ENCODE measurements around the gene SAXO1.
"Not testable (repeated sequence)": the region's sequence is repeated elsewhere in the genome, so short reads cannot be mapped to it uniquely, and the experiment has no call there.

SAXO1 gene

DNA sequence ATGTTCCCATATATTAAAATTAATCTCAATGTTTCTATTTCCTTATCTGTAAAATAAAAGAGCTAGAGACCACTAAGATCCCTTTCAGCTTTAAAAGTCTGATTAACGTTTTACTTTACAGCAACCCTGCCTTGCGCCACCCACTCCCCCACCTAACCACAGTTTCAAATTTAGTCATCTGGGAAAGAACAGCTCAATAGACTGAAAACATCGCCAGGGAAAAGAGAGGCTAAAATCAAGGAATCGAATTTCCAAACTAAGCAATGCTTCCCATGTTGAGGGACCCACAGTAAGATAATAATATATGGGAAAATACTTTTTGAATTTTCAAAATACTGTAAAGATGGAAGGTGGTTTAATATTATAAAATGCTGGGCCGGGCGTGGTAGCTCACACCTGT is 6.6 kb downstream of the SAXO1 start:
- Histone ChIP-seq H3K9me3 (ENCODE audit: control insufficient read depth, insufficient read depth, low read length) (no peaks in the 10 kb centered on the region), H3K36me3 (ENCODE audit: insufficient read depth, low read length) (no peaks in the 10 kb centered on the region), H3K4me1 (ENCODE audit: insufficient read depth, low read length) (no peaks in the 10 kb centered on the region), H3K9ac (ENCODE audit: low read depth, low read length) (no peak overlapping the region)

DNA sequence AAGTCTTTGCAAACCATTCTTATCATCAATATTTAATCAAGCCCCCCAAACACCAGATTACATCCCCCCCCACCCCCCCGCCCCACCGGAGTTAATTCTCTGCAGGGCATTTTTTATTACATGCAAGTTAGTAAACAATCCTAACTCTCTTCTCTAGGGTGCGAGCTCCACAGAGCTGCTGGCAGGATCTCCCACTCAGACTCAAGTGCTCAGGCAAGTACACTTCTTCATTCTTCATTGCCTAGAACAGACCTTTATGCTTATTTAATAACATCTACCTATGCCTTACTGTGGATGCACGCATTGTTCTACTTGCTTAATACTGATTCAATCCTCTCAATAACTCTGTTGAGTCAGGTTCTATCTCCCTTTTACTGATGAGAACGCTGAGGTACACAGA is 9.9 kb downstream of the SAXO1 start:
- Histone ChIP-seq H3K9ac (ENCODE audit: low read depth, low read length) (no peak overlapping the region), H3K4me1 (ENCODE audit: insufficient read depth, low read length) (no peaks in the 10 kb centered on the region), H3K9me3 (ENCODE audit: control insufficient read depth, insufficient read depth, low read length) (no peaks in the 10 kb centered on the region), H3K36me3 (ENCODE audit: insufficient read depth, low read length) (no peaks in the 10 kb centered on the region)

DNA sequence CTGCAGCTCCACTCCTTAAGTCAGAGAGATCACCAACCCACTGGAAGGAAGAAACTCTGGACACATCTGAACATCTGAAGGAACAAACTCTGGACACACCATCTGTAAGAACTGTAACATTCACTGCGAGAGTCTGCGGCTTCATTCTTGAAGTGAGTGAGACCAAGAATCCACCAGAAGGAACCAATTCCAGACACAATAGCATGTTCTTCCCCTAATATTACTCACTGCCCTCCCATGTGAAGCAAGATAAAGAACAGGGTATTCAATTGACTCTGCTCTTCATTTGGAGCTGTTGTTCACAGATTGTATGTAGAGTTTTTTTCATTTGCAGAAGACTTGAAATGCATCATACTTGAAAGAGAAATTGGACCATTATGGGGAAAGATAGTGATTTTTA is 10.8 kb downstream of the SAXO1 start:
- no peaks in the 10 kb centered on the region for H3K4me1 ChIP-seq (ENCODE audit: insufficient read depth, low read length)
- no peak overlapping the region for H3K9ac ChIP-seq (ENCODE audit: low read depth, low read length)
- no peaks in the 10 kb centered on the region for H3K36me3 ChIP-seq (ENCODE audit: insufficient read depth, low read length)
- no peaks in the 10 kb centered on the region for H3K9me3 ChIP-seq (ENCODE audit: control insufficient read depth, insufficient read depth, low read length)

DNA sequence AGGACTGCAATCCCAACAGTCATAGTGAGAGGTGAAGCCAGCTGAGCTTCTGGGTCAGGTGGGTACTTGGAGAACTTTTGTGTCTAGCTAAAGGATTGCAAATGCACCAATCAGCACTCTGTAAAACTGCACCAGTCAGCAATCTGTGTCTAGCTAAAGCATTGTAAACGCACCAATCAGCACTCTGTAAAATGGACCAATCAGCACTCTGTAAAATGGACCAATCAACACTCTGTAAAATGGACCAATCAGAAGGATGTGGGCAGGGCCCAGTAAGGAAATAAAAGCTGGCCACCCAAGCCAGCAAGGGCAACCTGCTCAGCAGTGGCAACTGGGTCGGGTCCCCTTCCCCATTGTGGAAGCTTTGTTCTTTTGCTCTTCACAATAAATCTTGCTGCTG is 11.4 kb downstream of the SAXO1 start:
- H3K9ac ChIP-seq (ENCODE audit: low read depth, low read length); H3K9me3 ChIP-seq (ENCODE audit: control insufficient read depth, insufficient read depth, low read length); H3K36me3 ChIP-seq (ENCODE audit: insufficient read depth, low read length); H3K4me1 ChIP-seq (ENCODE audit: insufficient read depth, low read length): not testable (repeated sequence)

DNA sequence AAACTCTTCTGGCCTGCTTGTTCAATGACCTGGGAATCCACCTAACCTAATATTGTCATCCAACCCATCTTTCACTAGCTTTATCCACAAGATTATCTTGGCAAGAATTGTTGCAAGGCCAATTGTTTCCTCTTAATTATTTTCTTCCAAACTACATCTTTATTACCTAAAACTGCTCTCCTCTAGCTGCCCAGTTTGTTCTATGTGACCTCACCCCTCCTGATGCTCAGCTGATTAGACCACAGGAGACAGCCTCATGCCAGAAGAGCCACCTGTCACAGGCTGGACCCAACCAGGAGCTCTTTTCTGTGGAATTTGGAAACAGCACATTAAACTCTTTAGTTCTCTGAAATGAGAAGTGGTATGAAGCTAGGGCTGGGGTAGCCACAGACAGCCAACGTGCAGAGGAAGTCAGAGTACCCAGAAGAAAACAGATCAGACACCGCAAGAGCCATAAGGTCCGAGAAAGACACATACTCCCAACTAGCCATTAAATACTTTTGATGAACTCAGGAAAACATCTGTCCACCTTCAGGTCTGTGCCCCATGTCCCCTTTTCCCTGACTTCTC is 12.0 kb downstream of the SAXO1 start:
- Histone ChIP-seq H3K4me1 (ENCODE audit: insufficient read depth, low read length) (no peaks in the 10 kb centered on the region), H3K9me3 (ENCODE audit: control insufficient read depth, insufficient read depth, low read length) (no peaks in the 10 kb centered on the region), H3K36me3 (ENCODE audit: insufficient read depth, low read length) (no peaks in the 10 kb centered on the region), H3K9ac (ENCODE audit: low read depth, low read length) (no peak overlapping the region)

DNA sequence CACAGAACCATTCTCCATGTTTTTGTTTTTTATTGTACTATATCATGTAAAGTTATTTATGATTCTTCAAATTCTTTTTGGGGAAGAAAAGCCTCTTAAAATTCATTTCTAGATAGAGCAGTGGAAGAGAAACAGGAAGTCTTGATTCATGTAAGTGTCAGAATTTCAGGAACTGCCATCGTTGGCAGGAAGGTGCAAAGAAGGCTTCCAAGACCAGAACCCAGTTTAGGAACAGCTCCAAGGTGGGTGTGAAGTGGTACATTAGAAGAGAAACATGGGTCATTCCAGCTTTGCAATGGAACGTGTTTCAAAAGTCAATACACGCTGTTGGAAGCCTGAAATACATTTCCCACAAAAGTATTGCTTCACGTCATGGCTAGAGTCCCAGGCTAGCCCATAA is 14.8 kb downstream of the SAXO1 start:
- Histone ChIP-seq H3K9me3 (ENCODE audit: control insufficient read depth, insufficient read depth, low read length) (no peaks in the 10 kb centered on the region), H3K4me1 (ENCODE audit: insufficient read depth, low read length) (no peaks in the 10 kb centered on the region), H3K9ac (ENCODE audit: low read depth, low read length) (no peak overlapping the region), H3K36me3 (ENCODE audit: insufficient read depth, low read length) (no peaks in the 10 kb centered on the region)

DNA sequence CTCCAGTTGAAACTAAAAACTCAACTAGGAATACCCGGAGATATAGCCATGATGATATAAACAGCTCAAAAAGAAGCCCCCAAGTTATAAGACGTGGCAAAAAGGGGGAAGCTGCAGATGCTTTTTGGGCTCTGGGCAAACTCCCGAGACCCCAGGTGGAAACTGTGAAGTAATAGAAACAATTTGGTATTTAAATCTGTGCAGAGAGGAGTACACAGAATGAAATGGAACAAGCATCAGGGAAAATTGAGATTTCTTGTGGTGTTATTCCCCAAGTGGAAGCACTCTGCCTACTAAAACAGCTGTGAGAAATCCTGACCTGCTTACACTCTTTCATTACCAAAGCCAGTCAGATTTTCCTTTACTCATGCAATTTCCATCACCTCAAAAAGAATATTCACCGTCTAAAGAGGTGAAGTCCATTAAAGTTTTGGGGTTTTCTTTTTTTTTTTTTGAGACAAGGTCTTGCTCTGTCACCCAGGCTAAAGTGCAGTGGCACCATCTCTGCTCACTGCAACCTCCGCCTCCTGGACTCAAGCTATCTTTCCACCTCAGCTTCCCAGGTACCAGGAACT is 23.5 kb downstream of the SAXO1 start:
- H3K9ac ChIP-seq (ENCODE audit: low read depth, low read length) = no peak overlapping the region
- no peaks in the 10 kb centered on the region for H3K4me1 ChIP-seq (ENCODE audit: insufficient read depth, low read length)
- H3K36me3 ChIP-seq (ENCODE audit: insufficient read depth, low read length) = no peaks in the 10 kb centered on the region; the same call in 1 of the 2 replicates

DNA sequence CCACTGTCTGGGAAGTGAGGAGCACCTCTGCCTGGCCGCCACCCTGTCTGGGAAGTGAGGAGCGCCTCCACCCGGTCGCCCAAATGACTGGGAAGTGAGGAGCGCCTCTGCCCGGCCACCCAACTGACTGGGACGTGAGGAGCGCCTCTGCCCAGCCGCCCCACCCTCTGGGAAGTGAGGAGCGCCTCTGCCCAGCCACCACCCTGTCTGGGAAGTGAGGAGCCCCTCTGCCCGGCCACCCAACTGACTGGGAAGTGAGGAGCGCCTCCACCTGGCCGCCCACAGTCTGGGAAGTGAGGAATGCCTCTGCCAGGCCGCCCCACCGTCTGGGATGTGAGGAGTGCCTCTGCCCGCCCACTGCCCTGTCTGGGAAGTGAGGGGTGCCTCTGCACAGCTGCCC is 32.9 kb downstream of the SAXO1 start:
- Histone ChIP-seq H3K36me3 (ENCODE audit: insufficient read depth, low read length) (no peaks in the 10 kb centered on the region), H3K9me3 (ENCODE audit: control insufficient read depth, insufficient read depth, low read length) (no peaks in the 10 kb centered on the region), H3K9ac (ENCODE audit: low read depth, low read length) (no peak overlapping the region), H3K4me1 (ENCODE audit: insufficient read depth, low read length) (no peaks in the 10 kb centered on the region)

More for the DNA sequence above, 23.5 kb downstream of the SAXO1 start:
- H3K9me3 ChIP-seq (ENCODE audit: control insufficient read depth, insufficient read depth, low read length) = no peaks in the 10 kb centered on the region

DNA sequence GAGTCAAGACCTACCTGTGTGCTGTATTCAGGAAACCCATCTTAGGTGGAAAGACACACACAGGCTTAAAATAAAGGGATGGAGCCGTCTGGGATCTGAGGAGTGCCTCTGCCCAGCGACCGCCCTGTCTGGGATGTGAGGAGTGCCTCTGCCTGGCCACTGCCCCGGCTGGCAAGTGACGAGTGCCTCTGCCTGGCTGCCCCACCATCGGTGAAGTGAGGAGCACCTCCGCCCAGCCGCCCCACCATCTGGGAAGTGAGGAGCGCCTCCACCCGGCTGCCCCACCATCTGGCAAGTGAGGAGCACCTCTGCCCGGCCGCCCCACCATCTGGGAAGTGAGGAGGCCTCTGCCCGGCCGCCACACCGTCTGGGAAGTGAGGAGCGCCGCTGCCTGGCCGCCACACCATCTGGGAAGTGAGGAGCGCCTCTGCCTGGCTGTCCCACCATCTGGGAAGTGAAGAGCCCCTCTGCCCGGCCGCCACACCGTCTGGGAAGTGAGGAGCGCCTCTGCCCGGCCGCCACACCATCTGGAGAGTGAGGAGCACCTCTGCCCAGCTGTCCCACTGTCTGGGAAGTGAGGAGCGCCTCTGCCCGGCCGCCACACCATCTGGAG is 33.7 kb downstream of the SAXO1 start:
- no peaks in the 10 kb centered on the region for H3K36me3 ChIP-seq (ENCODE audit: insufficient read depth, low read length)
- no peaks in the 10 kb centered on the region for H3K9me3 ChIP-seq (ENCODE audit: control insufficient read depth, insufficient read depth, low read length)
- H3K9ac ChIP-seq (ENCODE audit: low read depth, low read length) = no peak overlapping the region
- no peaks in the 10 kb centered on the region for H3K4me1 ChIP-seq (ENCODE audit: insufficient read depth, low read length)

DNA sequence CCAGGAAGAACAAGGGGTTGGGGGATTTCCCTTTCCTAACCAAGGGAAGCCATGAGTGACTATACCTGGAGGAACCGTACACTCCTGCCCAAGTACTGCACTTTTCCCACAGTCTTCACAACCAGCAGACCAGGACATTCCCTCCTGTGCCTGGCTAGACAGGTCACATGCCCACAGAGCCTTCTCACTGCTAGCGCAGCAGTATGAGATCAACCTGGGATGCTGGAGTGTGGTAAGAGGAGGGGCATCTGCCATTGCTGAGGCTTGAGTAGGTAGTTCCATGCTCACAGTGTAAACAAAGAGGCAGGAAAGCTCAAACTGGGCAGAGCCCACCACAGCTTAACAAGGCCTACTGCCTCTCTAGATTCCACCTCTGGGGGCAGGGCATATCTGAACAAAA is 35.9 kb downstream of the SAXO1 start:
- H3K4me1 ChIP-seq (ENCODE audit: insufficient read depth, low read length) = no peaks in the 10 kb centered on the region
- H3K9ac ChIP-seq (ENCODE audit: low read depth, low read length) = no peak overlapping the region
- H3K9me3 ChIP-seq (ENCODE audit: control insufficient read depth, insufficient read depth, low read length) = no peaks in the 10 kb centered on the region
- no peaks in the 10 kb centered on the region for H3K36me3 ChIP-seq (ENCODE audit: insufficient read depth, low read length)

DNA sequence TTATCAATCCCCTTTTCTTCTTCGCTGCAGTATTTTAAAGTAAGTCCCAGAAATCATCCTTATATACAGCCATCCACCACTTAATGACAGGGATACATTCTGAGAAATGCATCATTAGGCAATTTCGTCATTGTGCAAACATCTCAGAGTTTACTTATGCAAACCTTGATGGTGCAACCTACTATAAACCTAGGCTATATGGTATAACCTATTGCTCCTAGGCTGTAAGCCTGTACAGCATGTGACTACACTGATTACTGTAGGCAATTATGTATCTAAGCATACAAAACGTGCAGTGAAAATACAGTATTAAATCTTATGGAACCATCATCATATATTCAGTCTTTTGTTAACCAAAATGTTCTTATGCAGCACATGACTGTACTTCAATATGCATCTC is 36.8 kb downstream of the SAXO1 start:
- no peak overlapping the region for H3K9ac ChIP-seq (ENCODE audit: low read depth, low read length)
- no peaks in the 10 kb centered on the region for H3K9me3 ChIP-seq (ENCODE audit: control insufficient read depth, insufficient read depth, low read length)
- no peaks in the 10 kb centered on the region for H3K36me3 ChIP-seq (ENCODE audit: insufficient read depth, low read length)
- H3K4me1 ChIP-seq (ENCODE audit: insufficient read depth, low read length) = no peaks in the 10 kb centered on the region

DNA sequence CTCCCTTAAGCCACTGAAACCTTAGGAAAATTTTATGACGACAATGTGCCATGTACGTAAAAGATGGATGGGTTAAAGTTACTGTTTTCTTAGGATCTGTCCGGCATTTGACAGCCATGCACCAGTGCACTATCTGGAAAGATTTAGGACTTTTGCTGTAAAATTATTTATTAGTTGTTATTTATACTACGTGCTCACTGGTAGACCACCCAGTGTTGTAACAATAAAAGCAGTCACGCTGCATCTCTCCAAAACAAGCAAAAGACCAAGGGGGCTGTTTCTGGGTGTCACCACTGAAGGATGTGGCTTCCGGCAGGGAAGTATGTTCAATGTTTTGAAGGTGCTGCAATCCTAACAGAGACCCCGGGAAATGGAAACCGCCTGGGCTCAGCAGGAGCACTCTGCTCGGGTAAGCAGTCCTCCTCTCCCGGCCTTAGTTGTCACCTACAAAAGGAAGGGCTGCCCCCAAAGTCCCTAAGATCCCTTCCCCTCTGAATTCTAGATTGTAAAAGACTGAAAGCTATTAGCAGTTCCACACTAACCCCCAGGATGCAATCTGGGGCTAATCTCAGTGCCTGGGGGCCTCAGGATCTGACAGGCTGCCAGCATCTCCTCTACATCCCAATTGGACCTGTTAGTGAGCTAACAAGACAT is 38.6 kb downstream of the SAXO1 start:
- H3K36me3 ChIP-seq (ENCODE audit: insufficient read depth, low read length) = no peaks in the 10 kb centered on the region
- no peak overlapping the region for H3K9ac ChIP-seq (ENCODE audit: low read depth, low read length)
- no peaks in the 10 kb centered on the region for H3K9me3 ChIP-seq (ENCODE audit: control insufficient read depth, insufficient read depth, low read length)
- H3K4me1 ChIP-seq (ENCODE audit: insufficient read depth, low read length) = no peaks in the 10 kb centered on the region

DNA sequence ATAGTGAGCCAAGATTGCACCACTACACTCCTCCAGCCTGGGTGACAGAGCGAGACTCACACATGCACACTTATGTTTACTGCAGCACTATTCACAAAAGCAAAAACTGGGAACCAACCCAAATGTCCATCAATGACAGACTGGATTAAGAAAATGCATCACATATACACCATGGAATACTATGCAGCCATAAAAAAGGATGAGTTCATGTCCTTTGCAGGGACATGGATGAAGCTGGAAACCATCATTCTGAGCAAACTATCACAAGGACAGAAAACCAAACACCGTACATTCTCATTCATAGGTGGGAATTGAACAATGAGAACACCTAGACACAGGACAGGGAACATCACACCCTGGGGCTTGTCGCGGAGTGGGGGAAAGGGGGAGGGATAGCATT is 41.8 kb downstream of the SAXO1 start:
- H3K9me3 ChIP-seq (ENCODE audit: control insufficient read depth, insufficient read depth, low read length); H3K4me1 ChIP-seq (ENCODE audit: insufficient read depth, low read length); H3K9ac ChIP-seq (ENCODE audit: low read depth, low read length); H3K36me3 ChIP-seq (ENCODE audit: insufficient read depth, low read length): not testable (repeated sequence)

DNA sequence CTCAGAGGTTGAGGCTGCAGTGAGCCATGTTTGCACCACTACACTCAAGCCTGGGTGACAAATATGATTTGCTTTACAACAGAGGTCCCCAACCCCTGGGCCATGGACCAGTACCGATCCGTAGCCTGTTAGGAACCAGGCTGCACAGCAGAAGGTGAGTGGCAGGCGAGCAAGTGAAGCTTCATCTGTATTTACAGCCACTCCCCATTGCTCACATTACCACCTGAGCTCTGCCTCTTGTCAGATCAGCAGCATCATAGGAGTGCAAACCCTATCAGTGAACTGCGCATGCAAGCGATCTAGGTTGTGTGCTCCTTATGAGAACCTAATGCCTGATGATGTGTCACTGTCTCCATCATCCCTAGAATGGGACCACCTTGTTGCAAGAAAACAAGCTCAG is 42.5 kb downstream of the SAXO1 start:
- Histone ChIP-seq H3K9me3 (ENCODE audit: control insufficient read depth, insufficient read depth, low read length) (no peaks in the 10 kb centered on the region), H3K9ac (ENCODE audit: low read depth, low read length) (no peak overlapping the region), H3K36me3 (ENCODE audit: insufficient read depth, low read length) (no peaks in the 10 kb centered on the region), H3K4me1 (ENCODE audit: insufficient read depth, low read length) (no peaks in the 10 kb centered on the region)

DNA sequence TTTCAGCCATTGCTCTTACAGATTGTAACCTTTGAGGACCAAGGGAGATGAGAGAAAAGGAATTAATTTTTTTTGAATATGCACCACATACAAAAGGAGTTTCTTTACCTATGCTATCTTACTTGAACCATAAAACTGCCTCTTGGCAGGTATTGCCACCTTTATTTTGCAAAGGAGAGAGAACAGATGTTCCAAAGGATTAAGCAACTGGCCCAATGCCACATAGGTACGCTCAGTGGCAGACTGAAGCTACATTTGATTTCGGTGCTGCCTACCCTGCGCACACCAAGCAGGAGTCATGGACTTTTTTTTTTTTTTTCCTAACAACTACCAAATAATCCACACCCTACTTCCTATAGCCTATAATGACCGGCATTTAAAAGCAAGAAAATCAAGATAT is 43.1 kb downstream of the SAXO1 start:
- H3K9me3 ChIP-seq (ENCODE audit: control insufficient read depth, insufficient read depth, low read length) = no peaks in the 10 kb centered on the region
- no peaks in the 10 kb centered on the region for H3K4me1 ChIP-seq (ENCODE audit: insufficient read depth, low read length)
- H3K9ac ChIP-seq (ENCODE audit: low read depth, low read length) = no peak overlapping the region
- H3K36me3 ChIP-seq (ENCODE audit: insufficient read depth, low read length) = no peaks in the 10 kb centered on the region

Measured in ES-I3 (cell line).